GM23248 (cell line): Measurements from ENCODE around the gene MC5R. TPM values are rescaled to one million over a fixed set of nuclear protein-coding genes. Genes with fewer than 3 reads are reported as not detected.
"Not testable (repeated sequence)": the region's sequence is repeated elsewhere in the genome, so short reads cannot be mapped to it uniquely, and the experiment has no call there.

Source experiments
- DNase-seq: peaks from one replicate; pipeline ENCODE4 v3.0.0-alpha.2; 2015
- H2AFZ ChIP-seq: fragments of 200-600 bp; sonication (generic); 2 replicates; pipeline ENCODE4 v1.6.1; 2016; ENCODE audit warnings: antibody characterized with exemption
- H3F3A ChIP-seq: fragments of 200-600 bp; sonication (generic); 2 replicates; pipeline ENCODE4 v1.6.1; 2016; ENCODE audit warnings: mild to moderate bottlenecking, antibody characterized with exemption, mixed run types; ENCODE audit not compliant: insufficient read depth
- H3K27ac ChIP-seq: fragments of 200-600 bp; sonication (generic); 2 replicates; pipeline ENCODE4 v1.5.1; 2016; ENCODE audit warnings: mild to moderate bottlenecking
- H3K27me3 ChIP-seq: fragments of 200-600 bp; sonication (generic); replicated peaks from 2 replicates; pipeline ENCODE4 v1.6.1; 2016; ENCODE audit warnings: mild to moderate bottlenecking; ENCODE audit not compliant: insufficient read depth
- H3K36me3 ChIP-seq: fragments of 200-600 bp; sonication (generic); 2 replicates; pipeline ENCODE4 v1.6.1; 2016; ENCODE audit warnings: low read depth, mild to moderate bottlenecking
- H3K4me1 ChIP-seq: fragments of 200-600 bp; sonication (generic); 2 replicates; pipeline ENCODE4 v1.6.1; 2016; ENCODE audit warnings: mild to moderate bottlenecking; ENCODE audit not compliant: insufficient read depth
- H3K4me2 ChIP-seq: fragments of 200-600 bp; sonication (generic); one replicate; pipeline ENCODE4 v1.6.1; 2016; ENCODE audit warnings: mild to moderate bottlenecking; ENCODE audit not compliant: unreplicated experiment
- H3K4me3 ChIP-seq: fragments of 200-600 bp; sonication (generic); 2 replicates; pipeline ENCODE4 v1.5.1; 2016; ENCODE audit warnings: mild to moderate bottlenecking
- H3K79me2 ChIP-seq: fragments of 200-600 bp; sonication (generic); 2 replicates; pipeline ENCODE4 v1.6.1; 2016; ENCODE audit warnings: mild to moderate bottlenecking; ENCODE audit not compliant: insufficient read depth
- H3K9ac ChIP-seq: fragments of 200-600 bp; sonication (generic); 2 replicates; pipeline ENCODE4 v1.6.1; 2016; ENCODE audit warnings: mild to moderate bottlenecking
- H3K9me2 ChIP-seq: fragments of 200-600 bp; sonication (generic); 2 replicates; pipeline ENCODE4 v1.6.1; 2016; ENCODE audit warnings: mixed run types, mild to moderate bottlenecking, moderate library complexity; ENCODE audit not compliant: insufficient read depth
- H3K9me3 ChIP-seq: fragments of 200-600 bp; sonication (generic); one replicate; pipeline ENCODE4 v1.6.1; 2017; ENCODE audit warnings: low read depth
- H4K20me1 ChIP-seq: fragments of 200-600 bp; sonication (generic); 2 replicates; pipeline ENCODE4 v1.6.0; 2016; ENCODE audit not compliant: insufficient read depth
- EZH2 ChIP-seq: fragments of 200-600 bp; sonication (generic); IDR thresholded peaks from 2 replicates; pipeline ENCODE4 v1.6.1; 2018; ENCODE audit warnings: antibody characterized with exemption, mild to moderate bottlenecking; ENCODE audit not compliant: insufficient read depth, poor library complexity, severe bottlenecking
- EZH2phosphoT487 ChIP-seq: fragments of 200-600 bp; sonication (generic); IDR thresholded peaks from 2 replicates; pipeline ENCODE4 v1.6.1; 2018; ENCODE audit warnings: antibody characterized with exemption, moderate library complexity, mild to moderate bottlenecking, low read depth; ENCODE audit not compliant: insufficient read depth
- WGBS, 2 experiments: methylation state at CpG; one replicate each; pipeline ENCODE4 v1.1.6; 2015 to 2017; ENCODE audit warnings: low lambda C conversion rate in 2 of 2, low coverage in 1 of 2; ENCODE audit errors: missing lambda C conversion rate in 2 of 2; 5-methylcytosine and 5-hydroxymethylcytosine counted together
- in situ Hi-C: fragments of 300-500 bp; cut with MboI; formaldehyde crosslinking; loops from 2 replicates; pipeline ENCODE4 v1.15.0; 2020
- polyA plus RNA-seq: library from polyadenylated mRNA; unstranded; fragments of >200 nt; fragmentation: Nextera tagmentation; extraction: Ambion mirVana; gene quantifications from 2 replicates; pipeline ENCODE4 v1.2.1, GENCODE V29; 2016
- total RNA-seq: library from RNA; depleted of rRNA; stranded (reverse); fragments of >200 nt; shearing (Covaris generic); gene quantifications from 2 replicates; pipeline ENCODE4 v1.2.3, GENCODE V29; 2014

The MC5R gene
- total and polyA plus RNA-seq, 2 experiments from 2014 or later = not detected

DNA sequence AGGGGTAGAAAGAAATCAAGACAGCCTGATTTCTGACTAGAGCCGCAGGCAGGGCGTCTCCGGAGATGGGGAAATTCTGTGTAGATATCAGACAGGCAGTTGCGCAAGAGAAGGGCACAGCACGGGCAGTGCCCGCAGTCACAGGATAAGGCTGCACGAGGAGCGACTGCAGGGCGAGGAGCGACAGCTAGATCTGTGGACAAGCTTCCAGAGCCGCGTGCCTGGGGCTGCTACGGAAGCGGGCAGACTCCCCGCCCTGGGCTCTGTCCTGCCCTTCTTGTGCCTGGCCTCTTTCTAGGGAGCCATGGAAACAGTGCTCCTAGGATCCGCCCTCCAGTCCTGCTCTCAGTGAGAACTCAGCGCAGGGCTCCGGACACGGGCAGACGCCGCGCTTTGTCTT is 12.6 kb downstream of the MC5R start:
- TF ChIP-seq EZH2 = no peak
- no peak for TF ChIP-seq EZH2phosphoT487
- no peak for DNase-seq
- H3K9me3 ChIP-seq = no peaks in the 10 kb centered on the region

GRCh38 chr18:13849791-13850190 is 25.8 kb downstream of the MC5R start:
- TF ChIP-seq EZH2phosphoT487 (no peak), EZH2 (no peak)
- no peak overlapping the region for H2AFZ ChIP-seq
- no peak overlapping the region for H3K4me3 ChIP-seq
- DNase-seq = no peak
- H3K9me3 ChIP-seq = no peaks in the 10 kb centered on the region
- H3K9me2 ChIP-seq = no peaks in the 10 kb centered on the region
- in situ Hi-C loops = loop anchor here (25.0 kb wide), 2 partner anchors 87 to 538 kb away; no protein-coding TSS in a partner anchor
- H3K79me2 ChIP-seq = no peaks in the 10 kb centered on the region
- no peak overlapping the region for H3K4me2 ChIP-seq
- H4K20me1 ChIP-seq = no peaks in the 10 kb centered on the region
- H3K9ac ChIP-seq = no peak overlapping the region
- 44 to 67% methylated on average over 4 of the region's 4 CpGs for WGBS, 2 experiments
- H3K4me1 ChIP-seq = no peaks in the 10 kb centered on the region
- no peaks in the 10 kb centered on the region for H3K36me3 ChIP-seq
- no peaks in the 10 kb centered on the region for H3F3A ChIP-seq
- no peaks in the 10 kb centered on the region for H3K27me3 ChIP-seq
- no peak overlapping the region for H3K27ac ChIP-seq

More for the DNA sequence above, 12.6 kb downstream of the MC5R start:
- Histone ChIP-seq H3K27me3 (no peaks in the 10 kb centered on the region), H3K36me3 (no peaks in the 10 kb centered on the region), H4K20me1 (no peaks in the 10 kb centered on the region), H3K9me2 (no peaks in the 10 kb centered on the region), H3K4me2 (no peak overlapping the region), H2AFZ (no peak overlapping the region), H3K9ac (no peak overlapping the region), H3K79me2 (no peaks in the 10 kb centered on the region), H3K4me3 (no peak overlapping the region), H3K4me1 (no peaks in the 10 kb centered on the region), H3F3A (no peaks in the 10 kb centered on the region), H3K27ac (no peak overlapping the region)
- 85 to 89% methylated on average over 18 to 22 of the region's 22 CpGs for WGBS, 2 experiments
- in situ Hi-C loops = loop anchor here (25.0 kb wide), 1 partner anchor 551 kb away; no protein-coding TSS in a partner anchor

DNA sequence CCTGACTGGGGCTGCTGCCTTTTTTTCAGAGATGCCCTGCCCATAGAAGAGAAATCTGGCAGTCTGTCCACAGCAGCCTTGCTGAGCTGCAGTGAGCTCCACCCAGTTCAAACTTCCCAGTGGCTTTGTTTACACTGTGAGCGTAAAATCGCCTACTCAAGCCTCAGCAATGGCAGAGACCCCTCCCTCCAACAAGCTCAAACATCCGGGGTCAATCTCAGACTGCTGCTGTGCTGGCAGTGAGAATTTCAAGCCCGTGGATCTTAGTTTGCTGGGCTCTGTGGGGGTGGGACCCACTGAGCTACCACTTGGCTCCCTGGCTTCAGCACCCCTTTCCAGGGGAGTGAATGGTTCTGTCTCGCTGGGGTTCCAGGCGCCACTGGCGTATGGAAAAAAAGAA is 38.9 kb downstream of the MC5R start:
- H3F3A ChIP-seq, H3K36me3 ChIP-seq, DNase-seq, H3K9me3 ChIP-seq, H3K9ac ChIP-seq, H3K4me1 ChIP-seq, H3K27ac ChIP-seq, H3K4me2 ChIP-seq, H3K27me3 ChIP-seq, H3K79me2 ChIP-seq, H4K20me1 ChIP-seq, H3K9me2 ChIP-seq, H3K4me3 ChIP-seq, H2AFZ ChIP-seq: not testable (repeated sequence)
- 26 to 31% methylated on average over 7 of the region's 7 CpGs for WGBS, 2 experiments
- in situ Hi-C loops = loop anchor here (25.0 kb wide), 1 partner anchor 101 kb away; no protein-coding TSS in a partner anchor

DNA sequence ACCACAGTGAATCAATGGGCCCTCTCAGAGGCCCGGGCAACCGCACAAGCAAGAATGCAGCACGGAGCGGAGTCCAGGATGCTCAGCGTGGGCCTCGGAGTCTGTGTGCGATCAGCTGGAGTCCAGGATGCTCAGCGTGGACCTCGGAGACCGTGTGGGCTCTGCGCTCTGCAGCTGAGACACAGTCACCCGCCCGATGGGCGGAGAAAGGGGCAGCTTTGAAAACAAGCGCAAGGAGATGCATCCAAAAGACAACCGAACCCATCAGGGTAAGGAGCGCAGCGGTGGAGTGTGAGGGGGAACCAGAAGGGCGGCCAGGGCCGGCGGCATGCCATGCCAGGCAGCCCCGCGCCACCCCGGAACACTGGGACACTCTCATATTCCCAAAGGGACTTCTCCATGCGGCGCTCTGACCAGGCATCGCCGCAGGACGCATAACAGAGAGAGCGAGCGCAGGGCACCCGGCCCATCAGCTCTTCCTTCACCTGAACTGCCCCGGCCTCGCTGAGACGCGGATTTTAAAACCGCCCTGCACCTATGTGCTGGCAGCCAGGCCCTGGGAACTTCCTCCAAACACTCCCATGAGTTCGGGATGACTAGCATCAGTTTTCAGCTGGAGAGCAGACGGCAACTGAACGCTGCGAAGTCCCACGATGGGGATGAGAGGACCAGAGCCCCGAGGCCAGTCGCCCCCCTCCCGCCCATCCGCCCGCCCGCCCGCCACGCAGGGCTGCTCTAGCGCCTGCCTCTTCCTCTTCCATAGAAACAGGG is 44.7 kb downstream of the MC5R start:
- Histone ChIP-seq H3K9me2 (no peaks in the 10 kb centered on the region), H4K20me1 (no peaks in the 10 kb centered on the region), H3K9me3 (no peaks in the 10 kb centered on the region), H3K4me2 (no peak overlapping the region), H3K4me3 (no peak overlapping the region), H2AFZ (no peak overlapping the region), H3K79me2 (no peaks in the 10 kb centered on the region), H3K27ac (no peak overlapping the region), H3K36me3 (no peaks in the 10 kb centered on the region), H3K9ac (no peak overlapping the region), H3F3A (no peaks in the 10 kb centered on the region), H3K4me1 (no peaks in the 10 kb centered on the region), H3K27me3 (peaks cover 14% of the 10 kb centered on the region)
- in situ Hi-C loops = loop anchor here (25.0 kb wide), 1 partner anchor 106 kb away; no protein-coding TSS in a partner anchor
- TF ChIP-seq EZH2phosphoT487 (no peak), EZH2 (no peak)
- no peak for DNase-seq
- WGBS, 2 experiments = 3 to 6% methylated on average over 40 to 48 of the region's 51 CpGs
